Activated CD8-positive, alpha-beta T cell treated with anti-CD3 and anti-CD28 coated beads, Interleukin-2, amount 10 ng/mL, durations not matched to agents 7 days and 5 days (primary cell): ENCODE data around the gene RIPK1. TPM values are rescaled to one million over a fixed set of nuclear protein-coding genes. Genes with fewer than 3 reads are reported as not detected.

ENCODE experiments used
- ATAC-seq: fragments of 150-1000 bp; cut with Tn5 transposase; one replicate; pipeline ENCODE4 v1.10.0; 2021; ENCODE audit warnings: moderate library complexity
- CTCF ChIA-PET: fragments of 350-600 bp; sonication (Branson Sonifier 250); formaldehyde crosslinking; loops from one replicate; lab custom pipeline; 2021; ENCODE audit warnings: antibody characterized with exemption; lab: Charles Lee
- POLR2A ChIA-PET: fragments of 350-600 bp; sonication (Branson Sonifier 250); formaldehyde crosslinking; loops from one replicate; lab custom pipeline; 2021; ENCODE audit warnings: antibody characterized with exemption; lab: Charles Lee
- DNase-seq: peaks from one replicate; pipeline ENCODE4 v3.0.0-alpha.2; 2020
- H3K27ac Mint-ChIP-seq: one replicate; pipeline ENCODE4 v1.8.0; 2021; ENCODE audit warnings: mild to moderate bottlenecking, mixed read lengths
- H3K27me3 Mint-ChIP-seq: one replicate; pipeline ENCODE4 v1.8.0; 2021; ENCODE audit warnings: low read depth, mixed read lengths
- H3K36me3 Mint-ChIP-seq: one replicate; pipeline ENCODE4 v1.8.0; 2021; ENCODE audit warnings: low read depth, mixed read lengths
- H3K4me1 Mint-ChIP-seq: one replicate; pipeline ENCODE4 v1.8.0; 2021; ENCODE audit warnings: low read depth, mixed read lengths
- H3K4me3 Mint-ChIP-seq: one replicate; pipeline ENCODE4 v1.8.0; 2021; ENCODE audit warnings: mild to moderate bottlenecking, mixed read lengths
- H3K9me3 Mint-ChIP-seq: one replicate; pipeline ENCODE4 v1.8.0; 2022; ENCODE audit warnings: mixed read lengths; ENCODE audit not compliant: insufficient read depth
- total RNA-seq, 2 experiments: library from RNA; stranded (reverse); gene quantifications; one replicate each; pipeline ENCODE4 v1.2.3, GENCODE V29; 2021

RIPK1 gene
- total RNA-seq, 2 experiments from 2014 or later, result 28.0 to 28.1 TPM

DNA sequence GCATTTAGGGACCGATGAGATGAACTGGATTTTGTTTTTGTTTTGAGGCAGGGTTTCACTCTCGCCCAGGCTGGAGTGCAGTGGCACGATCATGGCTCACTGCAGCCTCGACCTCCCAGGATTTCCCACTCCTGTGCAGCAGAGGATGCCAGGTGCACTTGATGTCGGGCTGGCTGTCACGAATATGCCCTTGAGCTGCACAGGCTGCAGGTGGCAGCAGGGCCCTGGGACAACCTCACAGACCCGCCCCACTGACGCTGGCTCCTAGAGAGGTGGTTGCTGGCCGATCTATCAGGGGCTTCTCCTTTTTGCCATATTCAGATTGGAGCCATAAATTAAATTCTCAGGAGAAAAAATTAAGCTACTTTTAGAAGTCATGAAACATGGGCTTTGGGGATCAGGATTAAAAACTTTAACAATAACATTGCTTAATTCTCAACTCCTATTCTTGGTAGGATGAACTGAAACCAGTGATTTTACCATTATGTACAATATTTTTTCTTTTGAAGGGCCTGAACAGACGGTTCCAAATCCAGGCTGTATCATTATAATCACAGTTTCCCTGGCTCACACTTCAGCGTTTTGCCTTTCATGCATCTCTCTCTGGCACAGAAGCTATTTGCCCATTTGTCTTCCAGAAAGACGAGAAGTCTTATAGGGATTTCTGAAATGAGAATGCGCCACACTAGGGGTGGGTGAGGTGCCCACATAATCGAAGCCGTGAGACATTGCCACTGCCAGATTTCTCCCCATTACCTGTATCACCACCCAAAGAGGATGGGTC lies 36.2 kb upstream of the RIPK1 start:
- no peak for DNase-seq
- no peak overlapping the region for H3K27ac Mint-ChIP-seq

DNA sequence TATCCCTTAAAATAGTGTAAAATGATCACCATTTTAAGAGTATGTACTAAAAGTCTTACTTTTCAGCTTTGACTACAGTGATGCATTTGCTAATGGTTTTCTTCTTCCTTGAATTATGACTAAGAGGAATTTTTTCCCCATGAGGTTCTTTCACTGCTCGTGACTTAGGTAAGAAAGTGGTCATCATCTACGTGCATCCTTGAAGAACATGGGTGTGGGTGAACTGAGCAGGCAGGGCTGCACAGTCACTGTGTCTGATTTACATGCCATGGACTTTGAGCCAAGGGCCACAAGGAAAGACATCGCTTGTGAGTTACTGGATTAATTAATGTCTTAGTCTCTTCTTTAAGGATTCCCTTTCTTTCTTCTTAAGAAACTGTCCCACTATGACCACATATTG lies 35.3 kb upstream of the RIPK1 start:
- H3K9me3 Mint-ChIP-seq, result peaks cover 3% of the 10 kb centered on the region
- ATAC-seq (no peak), DNase-seq (no peak)
- ChIA-PET CTCF (no interaction called here), POLR2A (no interaction called here)
- H3K27me3 Mint-ChIP-seq, result peaks cover 48% of the 10 kb centered on the region
- no peak overlapping the region for H3K4me3 Mint-ChIP-seq
- H3K4me1 Mint-ChIP-seq, result peaks cover 14% of the 10 kb centered on the region
- H3K27ac Mint-ChIP-seq, result no peak overlapping the region
- H3K36me3 Mint-ChIP-seq, result no peaks in the 10 kb centered on the region

More for the DNA sequence above, 36.2 kb upstream of the RIPK1 start:
- H3K4me1 Mint-ChIP-seq, result peaks cover 19% of the 10 kb centered on the region
- H3K4me3 Mint-ChIP-seq, result no peak overlapping the region
- ATAC-seq, result no peak
- no peaks in the 10 kb centered on the region for H3K36me3 Mint-ChIP-seq
- ChIA-PET CTCF (interaction anchor here (1.2 kb wide), 1 partner anchor 30 kb away, joined by 3 read pairs; no protein-coding TSS in a partner anchor), POLR2A (no interaction called here)
- H3K9me3 Mint-ChIP-seq, result peaks cover 3% of the 10 kb centered on the region
- peaks cover 42% of the 10 kb centered on the region for H3K27me3 Mint-ChIP-seq

DNA sequence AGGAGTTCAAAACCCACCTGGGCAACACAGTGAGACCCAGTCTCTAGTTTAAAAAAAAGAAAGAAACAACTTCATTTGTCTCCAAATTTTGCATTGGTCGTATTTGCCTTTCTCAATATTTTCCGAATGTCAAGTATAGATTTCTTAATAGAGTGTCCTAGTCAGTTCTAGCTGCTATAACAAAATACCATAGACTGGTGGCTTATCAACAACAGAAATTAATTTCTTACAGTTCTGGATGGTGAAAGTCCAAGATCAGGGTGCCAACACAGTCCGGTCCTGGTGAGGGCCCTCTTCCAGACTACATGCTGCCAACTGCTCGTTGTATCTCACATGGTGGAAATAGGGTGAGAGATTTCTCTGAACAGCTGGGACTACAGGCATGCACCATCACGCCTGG lies 34.6 kb upstream of the RIPK1 start:
- no peak overlapping the region for H3K27ac Mint-ChIP-seq

DNA sequence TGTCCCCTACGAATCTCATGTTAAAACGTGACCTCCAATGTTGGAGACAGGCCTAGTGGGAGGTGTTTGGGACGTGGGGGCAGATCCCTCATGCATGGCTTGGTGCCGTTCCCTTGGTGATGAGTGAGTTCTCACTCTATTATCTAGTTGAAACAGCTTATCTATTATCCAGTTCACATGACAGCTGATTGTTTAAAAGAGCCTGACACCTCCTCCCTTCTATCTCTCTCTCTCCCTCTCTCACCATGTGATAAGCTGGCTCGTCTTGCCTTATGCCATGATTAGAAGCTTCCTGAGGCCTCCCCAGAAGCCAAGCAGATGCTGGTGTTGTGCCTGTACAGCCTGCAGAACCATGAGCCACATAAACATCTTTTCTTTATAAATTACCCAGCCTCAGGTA lies 32.9 kb upstream of the RIPK1 start:
- ChIA-PET CTCF (no interaction called here), POLR2A (interaction anchor here (0.6 to 0.9 kb wide), 2 partner anchors 13 to 40 kb away, joined by 3 read pairs; no protein-coding TSS in a partner anchor)
- H3K9me3 Mint-ChIP-seq, result peaks cover 3% of the 10 kb centered on the region
- peaks cover 44% of the 10 kb centered on the region for H3K27me3 Mint-ChIP-seq
- ATAC-seq, result no peak
- DNase-seq, result no peak
- H3K36me3 Mint-ChIP-seq, result no peaks in the 10 kb centered on the region
- H3K4me3 Mint-ChIP-seq, result no peak overlapping the region
- H3K27ac Mint-ChIP-seq, result no peak overlapping the region
- peaks cover 4% of the 10 kb centered on the region for H3K4me1 Mint-ChIP-seq

More for the DNA sequence above, 34.6 kb upstream of the RIPK1 start:
- H3K27me3 Mint-ChIP-seq, result peaks cover 50% of the 10 kb centered on the region
- H3K4me3 Mint-ChIP-seq, result no peak overlapping the region
- POLR2A ChIA-PET, result no interaction called here
- peaks cover 3% of the 10 kb centered on the region for H3K9me3 Mint-ChIP-seq
- peaks cover 7% of the 10 kb centered on the region for H3K4me1 Mint-ChIP-seq
- DNase-seq (no peak), ATAC-seq (no peak)
- H3K36me3 Mint-ChIP-seq, result no peaks in the 10 kb centered on the region
- CTCF ChIA-PET, result interaction anchor here (0.6 kb wide), 1 partner anchor 68 kb away, joined by 4 read pairs; no protein-coding TSS in a partner anchor

DNA sequence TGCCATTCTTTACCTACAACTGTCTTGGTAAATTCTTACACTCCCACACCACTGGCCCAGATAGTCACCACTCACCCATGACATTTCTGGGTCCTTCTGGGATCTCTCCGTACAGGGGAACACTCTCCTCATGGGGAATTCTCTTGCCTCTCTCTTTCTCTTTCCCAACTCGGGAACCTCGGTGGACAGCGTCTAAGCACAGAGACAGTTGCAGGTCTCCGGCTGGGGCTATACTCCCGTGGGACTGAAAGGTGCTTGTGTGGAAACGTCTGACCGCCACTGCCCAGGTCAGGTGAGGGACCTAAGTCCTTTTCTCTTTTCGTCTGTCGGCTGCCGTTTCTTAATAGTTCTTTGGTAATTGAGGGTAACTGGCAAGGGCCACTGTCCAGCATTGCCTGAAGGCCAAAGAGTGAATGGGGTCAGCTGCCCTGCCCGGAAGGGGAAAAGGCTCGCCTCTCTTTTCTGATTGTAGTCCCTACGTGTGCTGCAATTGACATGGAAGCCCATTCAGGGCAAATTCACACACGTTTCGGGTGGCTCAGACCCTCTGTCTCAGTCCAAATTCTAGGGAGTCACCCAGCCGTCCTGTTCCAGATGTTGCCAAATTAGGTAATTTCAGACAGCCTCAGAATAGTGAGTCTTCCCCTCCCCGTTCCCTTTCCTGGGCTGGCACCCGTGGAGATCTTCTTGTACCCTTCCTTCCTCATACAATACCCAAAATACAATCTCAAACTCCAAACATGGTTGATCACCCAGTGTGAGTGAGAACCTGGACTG lies 31.2 kb upstream of the RIPK1 start:
- Mint-ChIP-seq H3K27me3 (peaks cover 33% of the 10 kb centered on the region), H3K4me3 (no peak overlapping the region), H3K4me1 (no peaks in the 10 kb centered on the region), H3K27ac (no peak overlapping the region), H3K9me3 (peaks cover 3% of the 10 kb centered on the region), H3K36me3 (no peaks in the 10 kb centered on the region)
- CTCF ChIA-PET, result no interaction called here
- POLR2A ChIA-PET, result no interaction called here
- DNase-seq (no peak), ATAC-seq (no peak)

DNA sequence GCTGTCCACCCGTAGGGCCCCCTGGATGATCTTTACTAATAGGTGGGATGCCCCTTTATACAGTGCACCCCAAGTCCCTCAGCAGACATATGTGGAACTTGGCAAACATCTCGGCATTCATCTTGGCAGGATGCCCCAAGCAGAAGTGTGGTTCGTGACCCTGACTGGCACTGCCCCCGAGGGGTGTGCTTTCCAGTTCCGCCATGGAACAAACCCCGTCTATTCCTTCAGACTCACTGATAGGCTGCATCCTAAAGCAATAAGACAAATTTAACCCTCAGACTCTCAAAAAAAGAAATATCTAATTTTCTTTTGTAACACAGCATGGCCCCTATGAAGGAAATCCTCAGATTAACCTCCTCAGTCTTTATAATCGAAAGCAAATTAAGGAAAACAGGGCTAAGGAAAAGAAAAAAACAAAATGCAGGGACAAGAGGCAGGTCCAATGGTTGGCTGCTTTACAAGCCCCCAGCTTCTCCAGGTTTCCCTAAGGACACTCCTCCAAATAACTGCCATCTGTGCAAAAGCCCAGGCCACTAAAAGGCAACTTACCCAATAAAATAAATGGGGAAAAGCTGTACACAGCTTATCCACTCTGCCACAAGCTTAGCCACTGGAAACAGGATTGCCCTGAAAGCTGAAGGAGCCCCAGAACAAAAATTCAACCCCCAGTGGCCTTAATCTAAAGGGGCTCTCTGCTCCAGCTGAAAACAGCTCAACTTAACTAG lies 30.5 kb upstream of the RIPK1 start:
- no peaks in the 10 kb centered on the region for H3K36me3 Mint-ChIP-seq
- CTCF ChIA-PET, result interaction anchor here (1.0 to 1.7 kb wide), 5 partner anchors 8 to 300 kb away, joined by 3 to 5 read pairs (median 3); partner anchors contain the start of gene NQO2
- H3K9me3 Mint-ChIP-seq, result peaks cover 3% of the 10 kb centered on the region
- ATAC-seq (no peak), DNase-seq (no peak)
- peaks cover 28% of the 10 kb centered on the region for H3K27me3 Mint-ChIP-seq
- POLR2A ChIA-PET, result no interaction called here
- H3K4me3 Mint-ChIP-seq, result no peak overlapping the region
- H3K27ac Mint-ChIP-seq, result no peak overlapping the region
- H3K4me1 Mint-ChIP-seq, result no peaks in the 10 kb centered on the region

DNA sequence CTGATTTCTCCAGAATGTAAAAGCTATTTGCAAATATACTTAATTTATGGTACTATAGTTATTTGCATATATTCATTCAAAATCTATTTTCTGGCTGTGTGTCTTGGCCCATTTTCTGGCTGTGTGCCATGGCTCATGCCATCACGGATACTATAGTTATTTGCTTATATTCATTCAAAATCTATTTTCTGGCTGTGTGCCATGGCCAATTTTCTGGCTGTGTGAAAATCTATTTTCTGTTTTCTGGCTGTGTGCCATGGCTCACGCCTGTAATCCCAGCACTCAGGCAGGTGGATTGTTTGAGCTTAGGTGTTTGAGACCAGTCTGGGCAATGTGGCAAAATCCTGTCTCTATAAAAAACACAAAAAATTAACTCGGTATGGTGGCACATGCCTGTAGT lies 28.9 kb upstream of the RIPK1 start:
- Mint-ChIP-seq H3K4me1 (no peaks in the 10 kb centered on the region), H3K27ac (no peak overlapping the region), H3K27me3 (peaks cover 21% of the 10 kb centered on the region), H3K4me3 (no peak overlapping the region), H3K9me3 (peaks cover 3% of the 10 kb centered on the region), H3K36me3 (no peaks in the 10 kb centered on the region)
- DNase-seq (no peak), ATAC-seq (no peak)
- CTCF ChIA-PET, result interaction anchor here (1.0 to 1.7 kb wide), 5 partner anchors 12 to 41 kb away, joined by 3 to 5 read pairs (median 4); partner anchors contain the start of gene NQO2
- POLR2A ChIA-PET, result interaction anchor here (0.8 kb wide), 1 partner anchor 12 kb away, joined by 3 read pairs; no protein-coding TSS in a partner anchor

DNA sequence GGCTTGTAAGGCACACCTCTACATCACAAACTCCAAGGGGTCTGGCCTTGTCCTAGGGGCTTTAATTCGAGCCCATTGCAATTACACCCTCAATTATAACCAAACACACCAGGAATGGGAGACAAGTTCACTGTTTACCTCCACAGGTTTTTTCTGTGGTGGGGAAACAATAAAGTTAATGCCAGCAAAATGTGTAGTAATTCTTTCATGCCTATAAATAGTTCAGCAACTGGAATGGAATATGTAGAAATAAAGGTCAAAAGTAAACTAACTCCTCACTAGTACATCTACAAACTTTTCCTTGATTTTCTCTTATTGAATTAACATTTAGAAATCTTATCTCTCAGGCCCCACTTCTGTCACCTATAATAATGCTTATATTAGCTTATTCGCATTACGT lies 27.1 kb upstream of the RIPK1 start:
- ATAC-seq (no peak), DNase-seq (no peak)
- Mint-ChIP-seq H3K9me3 (no peaks in the 10 kb centered on the region), H3K27ac (no peak overlapping the region), H3K27me3 (peaks cover 25% of the 10 kb centered on the region), H3K4me3 (no peak overlapping the region), H3K4me1 (no peaks in the 10 kb centered on the region), H3K36me3 (no peaks in the 10 kb centered on the region)
- POLR2A ChIA-PET, result interaction anchor here (0.9 kb wide), 1 partner anchor 11 kb away, joined by 3 read pairs; no protein-coding TSS in a partner anchor
- CTCF ChIA-PET, result no interaction called here

DNA sequence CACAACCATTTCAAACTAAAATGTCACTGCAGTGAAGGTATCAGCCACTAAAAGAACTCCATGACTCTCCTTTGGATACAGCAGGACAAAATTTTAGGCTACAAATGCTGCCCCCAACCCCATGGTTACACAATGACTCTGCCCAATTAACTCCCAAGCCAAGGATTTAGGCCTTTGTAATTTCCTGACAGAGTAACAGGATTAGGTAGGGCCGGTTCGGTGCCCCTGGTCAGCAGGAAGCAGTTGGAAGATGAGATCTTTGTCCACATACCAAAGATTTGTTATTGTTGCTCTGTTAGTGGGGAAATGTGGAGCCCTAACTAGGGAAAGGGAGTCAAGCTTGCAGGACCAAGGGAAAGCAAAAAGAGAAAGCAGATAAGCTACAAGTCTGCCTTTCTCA lies 26.7 kb upstream of the RIPK1 start:
- Mint-ChIP-seq H3K36me3 (no peaks in the 10 kb centered on the region), H3K9me3 (no peaks in the 10 kb centered on the region), H3K27me3 (peaks cover 25% of the 10 kb centered on the region), H3K4me3 (no peak overlapping the region), H3K4me1 (no peaks in the 10 kb centered on the region), H3K27ac (no peak overlapping the region)
- POLR2A ChIA-PET, result interaction anchor here (0.9 kb wide), 1 partner anchor 11 kb away, joined by 3 read pairs; no protein-coding TSS in a partner anchor
- ATAC-seq, result no peak
- CTCF ChIA-PET, result interaction anchor here (0.7 kb wide), 1 partner anchor 18 kb away, joined by 3 read pairs; no protein-coding TSS in a partner anchor
- DNase-seq, result no peak

DNA sequence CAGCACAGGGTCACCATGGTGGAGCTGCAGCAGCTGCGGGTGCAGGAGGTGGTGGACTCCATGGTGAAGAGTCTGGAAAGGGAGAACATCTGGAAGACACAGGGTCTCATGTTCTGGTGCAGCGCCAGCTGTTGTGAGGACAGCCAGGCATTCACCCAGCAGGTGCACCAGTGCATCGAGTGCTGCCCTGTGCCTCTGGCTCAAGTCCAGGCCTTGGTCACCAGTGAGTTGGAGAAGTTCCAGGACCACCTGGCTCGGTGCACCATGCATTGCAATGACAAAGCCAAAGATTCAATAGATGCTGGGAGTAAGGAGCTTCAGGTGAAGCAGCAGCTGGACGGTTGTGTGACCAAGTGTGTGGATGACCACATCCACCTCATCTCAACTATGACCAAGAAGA lies 22.9 kb upstream of the RIPK1 start:
- ChIA-PET CTCF (interaction anchor here (1.4 kb wide), 1 partner anchor 93 kb away, joined by 4 read pairs; no protein-coding TSS in a partner anchor), POLR2A (interaction anchor here (1.4 to 1.7 kb wide), 2 partner anchors 18 to 22 kb away, joined by 3 to 5 read pairs; no protein-coding TSS in a partner anchor)

DNA sequence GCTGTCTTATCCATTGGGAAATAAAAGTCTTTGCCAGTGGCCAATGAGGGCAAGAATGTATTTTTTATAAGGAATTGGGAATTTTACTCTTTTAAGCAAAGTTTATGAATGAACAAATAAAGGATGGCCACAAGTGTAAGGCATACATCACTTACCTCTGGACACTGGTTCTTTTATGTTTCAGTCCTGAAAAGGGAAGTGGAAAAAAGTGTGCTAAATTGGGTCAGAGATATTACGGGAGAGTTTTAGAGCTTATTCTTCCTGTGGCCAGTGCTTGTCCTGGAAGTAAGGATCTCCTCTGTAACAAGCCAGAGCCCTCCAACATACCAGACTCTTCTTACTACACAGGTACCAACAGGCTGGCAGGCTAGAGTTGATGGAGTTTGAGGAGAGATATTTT lies 22.5 kb upstream of the RIPK1 start:
- ChIA-PET CTCF (interaction anchor here (0.7 to 1.4 kb wide), 2 partner anchors 44 to 93 kb away, joined by 3 to 4 read pairs; no protein-coding TSS in a partner anchor), POLR2A (interaction anchor here (1.4 to 1.7 kb wide), 2 partner anchors 19 to 22 kb away, joined by 3 to 5 read pairs; no protein-coding TSS in a partner anchor)
- H3K4me3 Mint-ChIP-seq, result no peak overlapping the region
- no peaks in the 10 kb centered on the region for H3K36me3 Mint-ChIP-seq
- ATAC-seq, result no peak
- H3K9me3 Mint-ChIP-seq, result no peaks in the 10 kb centered on the region
- H3K27ac Mint-ChIP-seq, result no peak overlapping the region
- H3K27me3 Mint-ChIP-seq, result peaks cover 31% of the 10 kb centered on the region
- no peak for DNase-seq
- no peaks in the 10 kb centered on the region for H3K4me1 Mint-ChIP-seq

More for the DNA sequence above, 22.9 kb upstream of the RIPK1 start:
- Mint-ChIP-seq H3K4me3 (no peak overlapping the region), H3K9me3 (no peaks in the 10 kb centered on the region), H3K36me3 (no peaks in the 10 kb centered on the region), H3K27ac (no peak overlapping the region), H3K27me3 (peaks cover 31% of the 10 kb centered on the region), H3K4me1 (no peaks in the 10 kb centered on the region)
- no peak for DNase-seq
- no peak for ATAC-seq
